Measurements from ENCODE around the gene COTL1. TPM values are rescaled to one million over a fixed set of nuclear protein-coding genes. Genes with fewer than 3 reads are reported as not detected.

COTL1 gene
- total and polyA plus RNA-seq, 4 donors, result 12.0 to 59.5 (median 23.0) TPM

DNA sequence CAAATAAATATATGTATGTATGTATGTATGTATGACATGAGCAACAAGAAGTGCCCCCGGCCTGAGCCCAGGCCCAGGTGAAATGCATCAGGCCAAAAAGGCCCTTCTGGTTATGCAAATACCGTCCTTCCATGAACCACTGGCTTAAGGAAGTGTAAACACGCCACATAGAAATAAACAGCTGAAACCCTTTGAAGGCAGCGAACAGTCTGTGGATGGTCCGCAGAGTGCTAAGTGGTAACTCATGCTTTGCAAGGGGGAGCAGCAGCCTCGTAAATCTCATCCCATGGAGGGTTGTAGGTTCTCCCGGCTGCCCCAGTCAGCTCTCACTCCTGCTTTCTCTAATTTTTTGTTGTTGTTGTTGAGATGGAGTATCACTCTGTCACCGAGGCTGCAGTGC is 36.7 kb downstream of the COTL1 start:
- H3K4me3 ChIP-seq (ENCODE audit: low read depth in 1 of 3, low read length in 3 of 3), result no peak overlapping the region
- H3K27ac ChIP-seq (ENCODE audit: low read depth in 1 of 2, low read length in 2 of 2), result no peak overlapping the region
- H3K9me3 ChIP-seq (ENCODE audit: control insufficient read depth in 4 of 4, low read length in 3 of 4), result no peaks in the 10 kb centered on the region
- no peak for DNase-seq (ENCODE audit: low spot score)
- no peak overlapping the region for H3K9ac ChIP-seq (ENCODE audit: low read depth in 1 of 2, low read length in 2 of 2)
- H3K27me3 ChIP-seq (ENCODE audit: control insufficient read depth in 4 of 4, insufficient read depth in 4 of 4, low read length in 3 of 4), result no peaks in the 10 kb centered on the region
- no peaks in the 10 kb centered on the region for H3K36me3 ChIP-seq (ENCODE audit: control insufficient read depth in 4 of 4, insufficient read depth in 3 of 4, low read depth in 1 of 4, low read length in 3 of 4)
- WGBS, result 90% methylated on average over 8 of the region's 8 CpGs
- no peaks in the 10 kb centered on the region for H3K4me1 ChIP-seq (ENCODE audit: control insufficient read depth in 4 of 4, insufficient read depth in 4 of 4, low read length in 3 of 4)
- TF ChIP-seq EGR1 (IDR thresholded peaks at IDR 0.05; ENCODE audit: low read depth in 2 of 2), result no peak
- no peak for TF ChIP-seq FOXA1 (IDR thresholded peaks at IDR 0.05)
- TF ChIP-seq YY1 (IDR thresholded peaks at IDR 0.05), result no peak
- no peak for TF ChIP-seq HNF4G (IDR thresholded peaks at IDR 0.05)
- TF ChIP-seq HNF4A (conservative IDR thresholded peaks at IDR 0.05), result no peak
- no peak for TF ChIP-seq TAF1 (conservative IDR thresholded peaks at IDR 0.05)
- no peak for TF ChIP-seq GABPA (IDR thresholded peaks at IDR 0.05 in 1 of 2, conservative IDR thresholded peaks at IDR 0.05 in 1 of 2)
- TF ChIP-seq SP1 (IDR thresholded peaks at IDR 0.05), result no peak
- no peak for TF ChIP-seq REST (IDR thresholded peaks at IDR 0.05)
- no peak for TF ChIP-seq JUND (IDR thresholded peaks at IDR 0.05)
- TF ChIP-seq, protein P1, sequence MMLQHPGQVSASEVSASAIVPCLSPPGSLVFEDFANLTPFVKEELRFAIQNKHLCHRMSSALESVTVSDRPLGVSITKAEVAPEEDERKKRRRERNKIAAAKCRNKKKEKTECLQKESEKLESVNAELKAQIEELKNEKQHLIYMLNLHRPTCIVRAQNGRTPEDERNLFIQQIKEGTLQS (IDR thresholded peaks at IDR 0.05), result no peak
- TF ChIP-seq RXRA (IDR thresholded peaks at IDR 0.05), result no peak
- TF ChIP-seq NR2F2 (IDR thresholded peaks at IDR 0.05), result no peak
- no peak for TF ChIP-seq FOXA2 (IDR thresholded peaks at IDR 0.05)
- TF ChIP-seq MAX (IDR thresholded peaks at IDR 0.05), result no peak
- TF ChIP-seq, protein P2, sequence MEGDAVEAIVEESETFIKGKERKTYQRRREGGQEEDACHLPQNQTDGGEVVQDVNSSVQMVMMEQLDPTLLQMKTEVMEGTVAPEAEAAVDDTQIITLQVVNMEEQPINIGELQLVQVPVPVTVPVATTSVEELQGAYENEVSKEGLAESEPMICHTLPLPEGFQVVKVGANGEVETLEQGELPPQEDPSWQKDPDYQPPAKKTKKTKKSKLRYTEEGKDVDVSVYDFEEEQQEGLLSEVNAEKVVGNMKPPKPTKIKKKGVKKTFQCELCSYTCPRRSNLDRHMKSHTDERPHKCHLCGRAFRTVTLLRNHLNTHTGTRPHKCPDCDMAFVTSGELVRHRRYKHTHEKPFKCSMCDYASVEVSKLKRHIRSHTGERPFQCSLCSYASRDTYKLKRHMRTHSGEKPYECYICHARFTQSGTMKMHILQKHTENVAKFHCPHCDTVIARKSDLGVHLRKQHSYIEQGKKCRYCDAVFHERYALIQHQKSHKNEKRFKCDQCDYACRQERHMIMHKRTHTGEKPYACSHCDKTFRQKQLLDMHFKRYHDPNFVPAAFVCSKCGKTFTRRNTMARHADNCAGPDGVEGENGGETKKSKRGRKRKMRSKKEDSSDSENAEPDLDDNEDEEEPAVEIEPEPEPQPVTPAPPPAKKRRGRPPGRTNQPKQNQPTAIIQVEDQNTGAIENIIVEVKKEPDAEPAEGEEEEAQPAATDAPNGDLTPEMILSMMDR (IDR thresholded peaks at IDR 0.05; ENCODE audit: low read depth, low read length, missing input control), result no peak
- TF ChIP-seq RAD21 (IDR thresholded peaks at IDR 0.05), result no peak
- TF ChIP-seq ZBTB33 (IDR thresholded peaks at IDR 0.05), result no peak

Measured in liver (tissue), 9 donors.